T47D (cell line): ENCODE measurements around the gene TRIM44.
"Not testable (repeated sequence)": the region's sequence is repeated elsewhere in the genome, so short reads cannot be mapped to it uniquely, and the experiment has no call there.

Source experiments
- DNase-seq, 2 experiments: peaks; one replicate each; pipeline versions ENCODE4 v3.0.0 to v3.0.0-alpha.2; 2011 to 2012; ENCODE audit warnings: low read depth in 1 of 2, low spot score in 1 of 2
- JUND ChIP-seq: IDR thresholded peaks from 2 replicates; pipeline ENCODE4 v1.6.1; 2012; ENCODE audit warnings: low read depth
- in situ Hi-C: cut with HindIII; loops from 2 replicates; pipeline ENCODE4 v1.10.0; 2016; ENCODE audit warnings: low sequenced_read_pairs, low pct_unique_long_range_greater_than_20kb

Gene TRIM44

GRCh38 chr11:35859301-35859700 lies 196.7 kb downstream of the TRIM44 start:
- DNase-seq = no peak
- in situ Hi-C loops = no loop called here
- TF ChIP-seq JUND = no peak

GRCh38 chr11:35860194-35860593 lies 197.6 kb downstream of the TRIM44 start:
- DNase-seq, in situ Hi-C loops: not testable (repeated sequence)

GRCh38 chr11:35861191-35861590 lies 198.6 kb downstream of the TRIM44 start:
- in situ Hi-C loops = no loop called here
- TF ChIP-seq JUND = no peak

GRCh38 chr11:35862666-35863065 lies 200.1 kb downstream of the TRIM44 start:
- in situ Hi-C loops = no loop called here
- no peak for TF ChIP-seq JUND
- peak; percentile 42 to 58 for DNase-seq

More at GRCh38 chr11:35861191-35861590, 198.6 kb downstream of the TRIM44 start:
- no peak for DNase-seq

- TF ChIP-seq JUND = no peak
- in situ Hi-C loops = no loop called here
- no peak for DNase-seq
Observed at GRCh38 chr11:35864131-35864530, 201.6 kb downstream of the TRIM44 start.

GRCh38 chr11:35866601-35867000 lies 204.0 kb downstream of the TRIM44 start:
- DNase-seq = no peak
- in situ Hi-C loops = no loop called here
- TF ChIP-seq JUND = no peak
